Measurements from ENCODE around the gene PYHIN1. TPM values are rescaled to one million over a fixed set of nuclear protein-coding genes. Genes with fewer than 3 reads are reported as not detected.

Gene PYHIN1
- polyA plus RNA-seq, 2 of the 4 experiments (the other 2 are of a cell fraction) = not detected

DNA sequence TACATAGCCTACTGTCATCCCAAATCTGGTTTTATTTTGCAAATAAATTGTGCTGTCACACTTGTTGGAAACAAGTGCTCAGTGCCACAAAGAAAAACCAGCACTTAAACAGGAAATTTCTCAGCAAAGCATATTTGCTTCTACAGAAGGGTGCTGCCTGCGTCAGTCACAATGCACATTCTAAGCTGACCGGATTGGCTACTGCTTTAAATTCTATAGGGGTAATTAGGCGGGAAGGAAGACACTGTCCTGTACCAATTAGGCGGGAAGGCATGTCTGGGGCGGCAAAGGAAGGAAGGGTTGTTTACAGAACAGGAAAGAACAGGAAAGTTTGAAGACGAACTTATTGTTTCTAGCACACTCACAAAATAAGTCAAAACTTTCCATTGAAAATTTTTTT is 81.1 kb downstream of the PYHIN1 start (continued):
- TF ChIP-seq, protein P1, sequence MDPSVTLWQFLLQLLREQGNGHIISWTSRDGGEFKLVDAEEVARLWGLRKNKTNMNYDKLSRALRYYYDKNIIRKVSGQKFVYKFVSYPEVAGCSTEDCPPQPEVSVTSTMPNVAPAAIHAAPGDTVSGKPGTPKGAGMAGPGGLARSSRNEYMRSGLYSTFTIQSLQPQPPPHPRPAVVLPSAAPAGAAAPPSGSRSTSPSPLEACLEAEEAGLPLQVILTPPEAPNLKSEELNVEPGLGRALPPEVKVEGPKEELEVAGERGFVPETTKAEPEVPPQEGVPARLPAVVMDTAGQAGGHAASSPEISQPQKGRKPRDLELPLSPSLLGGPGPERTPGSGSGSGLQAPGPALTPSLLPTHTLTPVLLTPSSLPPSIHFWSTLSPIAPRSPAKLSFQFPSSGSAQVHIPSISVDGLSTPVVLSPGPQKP (IDR thresholded peaks at IDR 0.05; ENCODE audit: low read depth, low read length) = no peak
- TF ChIP-seq POLR2AphosphoS2 (conservative IDR thresholded peaks at IDR 0.05; ENCODE audit: low read length) (no peak), EP300 (IDR thresholded peaks at IDR 0.05) (no peak), HOXB5 (CRISPR knock-in tag; IDR thresholded peaks at IDR 0.05) (no peak), EHMT2 (IDR thresholded peaks at IDR 0.05; ENCODE audit: low read depth) (no peak), SREBF2 (IDR thresholded peaks at IDR 0.05) (no peak), TP53 (CRISPR knock-in tag; IDR thresholded peaks at IDR 0.05) (no peak)
- TF ChIP-seq, protein P2, sequence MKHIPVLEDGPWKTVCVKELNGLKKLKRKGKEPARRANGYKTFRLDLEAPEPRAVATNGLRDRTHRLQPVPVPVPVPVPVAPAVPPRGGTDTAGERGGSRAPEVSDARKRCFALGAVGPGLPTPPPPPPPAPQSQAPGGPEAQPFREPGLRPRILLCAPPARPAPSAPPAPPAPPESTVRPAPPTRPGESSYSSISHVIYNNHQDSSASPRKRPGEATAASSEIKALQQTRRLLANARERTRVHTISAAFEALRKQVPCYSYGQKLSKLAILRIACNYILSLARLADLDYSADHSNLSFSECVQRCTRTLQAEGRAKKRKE (CRISPR knock-in tag; IDR thresholded peaks at IDR 0.05; ENCODE audit: low read depth) = no peak

DNA sequence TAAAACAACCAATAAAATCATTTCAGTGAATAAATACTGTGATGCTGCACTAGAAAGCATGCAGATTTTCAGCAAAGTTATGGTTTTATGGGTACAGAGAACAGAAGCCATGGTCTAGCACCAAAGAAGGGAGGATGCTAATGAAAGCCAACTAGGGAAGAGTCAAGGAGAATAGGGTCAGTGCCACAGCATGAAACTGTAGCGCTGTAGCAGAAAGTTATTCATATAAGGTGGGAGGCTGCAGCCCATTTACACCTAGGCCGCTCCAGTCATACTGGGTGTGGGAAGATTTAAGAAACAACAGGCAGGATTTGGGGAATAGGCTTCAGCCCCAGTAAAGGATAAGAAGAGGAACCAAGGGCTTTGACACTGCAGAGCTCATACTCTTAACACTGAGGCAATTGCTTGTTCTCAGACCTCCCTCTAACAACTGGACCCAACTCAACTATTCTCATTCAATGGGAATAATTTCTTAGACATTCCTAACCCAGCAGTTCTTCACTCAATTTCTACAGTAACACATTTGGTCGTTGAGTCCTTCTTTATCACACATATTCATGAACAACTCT is 82.7 kb downstream of the PYHIN1 start:
- no peak overlapping the region for H3K4me3 ChIP-seq
- H3K27ac ChIP-seq = no peak overlapping the region
- 54% methylated on average over 3 of the region's 3 CpGs for WGBS (ENCODE audit: missing lambda C conversion rate)
- DNase-seq (ENCODE audit: low read depth in 1 of 2, low spot score in 1 of 2) (no peak), ATAC-seq (no peak), FAIRE-seq (no peak)
- TF ChIP-seq SREBF2 (IDR thresholded peaks at IDR 0.05) (no peak), BHLHE40 (IDR thresholded peaks at IDR 0.05; ENCODE audit: low read depth, low read length) (no peak)
- TF ChIP-seq, protein P3, sequence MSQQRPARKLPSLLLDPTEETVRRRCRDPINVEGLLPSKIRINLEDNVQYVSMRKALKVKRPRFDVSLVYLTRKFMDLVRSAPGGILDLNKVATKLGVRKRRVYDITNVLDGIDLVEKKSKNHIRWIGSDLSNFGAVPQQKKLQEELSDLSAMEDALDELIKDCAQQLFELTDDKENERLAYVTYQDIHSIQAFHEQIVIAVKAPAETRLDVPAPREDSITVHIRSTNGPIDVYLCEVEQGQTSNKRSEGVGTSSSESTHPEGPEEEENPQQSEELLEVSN (IDR thresholded peaks at IDR 0.05; ENCODE audit: borderline replicate concordance, low read depth) = no peak
- TF ChIP-seq, protein P4, sequence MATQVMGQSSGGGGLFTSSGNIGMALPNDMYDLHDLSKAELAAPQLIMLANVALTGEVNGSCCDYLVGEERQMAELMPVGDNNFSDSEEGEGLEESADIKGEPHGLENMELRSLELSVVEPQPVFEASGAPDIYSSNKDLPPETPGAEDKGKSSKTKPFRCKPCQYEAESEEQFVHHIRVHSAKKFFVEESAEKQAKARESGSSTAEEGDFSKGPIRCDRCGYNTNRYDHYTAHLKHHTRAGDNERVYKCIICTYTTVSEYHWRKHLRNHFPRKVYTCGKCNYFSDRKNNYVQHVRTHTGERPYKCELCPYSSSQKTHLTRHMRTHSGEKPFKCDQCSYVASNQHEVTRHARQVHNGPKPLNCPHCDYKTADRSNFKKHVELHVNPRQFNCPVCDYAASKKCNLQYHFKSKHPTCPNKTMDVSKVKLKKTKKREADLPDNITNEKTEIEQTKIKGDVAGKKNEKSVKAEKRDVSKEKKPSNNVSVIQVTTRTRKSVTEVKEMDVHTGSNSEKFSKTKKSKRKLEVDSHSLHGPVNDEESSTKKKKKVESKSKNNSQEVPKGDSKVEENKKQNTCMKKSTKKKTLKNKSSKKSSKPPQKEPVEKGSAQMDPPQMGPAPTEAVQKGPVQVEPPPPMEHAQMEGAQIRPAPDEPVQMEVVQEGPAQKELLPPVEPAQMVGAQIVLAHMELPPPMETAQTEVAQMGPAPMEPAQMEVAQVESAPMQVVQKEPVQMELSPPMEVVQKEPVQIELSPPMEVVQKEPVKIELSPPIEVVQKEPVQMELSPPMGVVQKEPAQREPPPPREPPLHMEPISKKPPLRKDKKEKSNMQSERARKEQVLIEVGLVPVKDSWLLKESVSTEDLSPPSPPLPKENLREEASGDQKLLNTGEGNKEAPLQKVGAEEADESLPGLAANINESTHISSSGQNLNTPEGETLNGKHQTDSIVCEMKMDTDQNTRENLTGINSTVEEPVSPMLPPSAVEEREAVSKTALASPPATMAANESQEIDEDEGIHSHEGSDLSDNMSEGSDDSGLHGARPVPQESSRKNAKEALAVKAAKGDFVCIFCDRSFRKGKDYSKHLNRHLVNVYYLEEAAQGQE (IDR thresholded peaks at IDR 0.05) = no peak
- no peak overlapping the region for H3K4me2 ChIP-seq
- H3K4me1 ChIP-seq = no peaks in the 10 kb centered on the region
- POLR2A ChIA-PET = no interaction called here
- no peaks in the 10 kb centered on the region for H3K9me3 ChIP-seq
- CTCF ChIA-PET = no interaction called here

DNA sequence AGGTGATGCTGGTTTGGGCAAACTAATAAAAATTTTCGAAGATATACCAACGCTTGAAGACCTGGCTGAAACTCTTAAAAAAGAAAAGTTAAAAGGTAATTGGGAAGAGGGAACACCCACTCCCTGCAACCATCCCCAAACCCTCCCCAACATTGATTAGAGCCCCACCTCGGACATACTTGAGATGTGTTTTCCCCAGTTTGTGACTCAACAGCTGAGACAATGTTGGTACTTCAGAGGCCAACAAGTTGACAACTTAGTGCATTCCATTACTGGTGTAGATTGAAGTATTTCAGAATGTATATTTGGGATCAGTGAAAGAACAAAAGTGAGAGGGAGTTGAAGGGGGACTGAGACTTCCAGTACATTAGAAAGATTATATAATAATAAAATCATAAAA is 83.5 kb downstream of the PYHIN1 start:
- no peak for FAIRE-seq
- TF ChIP-seq ZC3H11A (IDR thresholded peaks at IDR 0.05) = no peak
- no peak for TF ChIP-seq HEYL (CRISPR knock-in tag; IDR thresholded peaks at IDR 0.05)
- TF ChIP-seq RCOR1 (IDR thresholded peaks at IDR 0.05; ENCODE audit: low read depth, low read length) = no peak
- no peak for TF ChIP-seq ZNF302 (CRISPR knock-in tag; IDR thresholded peaks at IDR 0.05)
- TF ChIP-seq NPAS2 (CRISPR knock-in tag; IDR thresholded peaks at IDR 0.05; ENCODE audit: borderline replicate concordance) = no peak
- no peak for TF ChIP-seq SMC3 (IDR thresholded peaks at IDR 0.05)
- no peak for TF ChIP-seq FOXS1 (CRISPR knock-in tag; IDR thresholded peaks at IDR 0.05)
- no peak for TF ChIP-seq FOSL2 (IDR thresholded peaks at IDR 0.05)
- TF ChIP-seq FOSL2 (CRISPR knock-in tag; IDR thresholded peaks at IDR 0.05) = no peak
- TF ChIP-seq RAD21 (conservative IDR thresholded peaks at IDR 0.05 in 1 of 2, IDR thresholded peaks at IDR 0.05 in 1 of 2) = no peak
- WGBS (ENCODE audit: missing lambda C conversion rate) = 39% methylated on average over 3 of the region's 3 CpGs

More for the DNA sequence above, 83.5 kb downstream of the PYHIN1 start:
- Histone ChIP-seq H3K9me3 (no peaks in the 10 kb centered on the region), H3K4me2 (no peak overlapping the region), H3K4me3 (no peak overlapping the region), H3K27ac (no peak overlapping the region), H3K4me1 (no peaks in the 10 kb centered on the region)
- ATAC-seq (no peak), DNase-seq (ENCODE audit: low read depth in 1 of 2, low spot score in 1 of 2) (no peak)
- ChIA-PET CTCF (no interaction called here), POLR2A (no interaction called here)

Measured in A549 (cell line).